Measurements from ENCODE around the gene KIF16B. TPM values are rescaled to one million over a fixed set of nuclear protein-coding genes. Genes with fewer than 3 reads are reported as not detected.

KIF16B gene
- total and polyA plus RNA-seq, 2 of the 13 experiments (the other 11 are each of a cell fraction or from before 2014, with no cell fraction given) = 6.9 to 18.0 TPM

DNA sequence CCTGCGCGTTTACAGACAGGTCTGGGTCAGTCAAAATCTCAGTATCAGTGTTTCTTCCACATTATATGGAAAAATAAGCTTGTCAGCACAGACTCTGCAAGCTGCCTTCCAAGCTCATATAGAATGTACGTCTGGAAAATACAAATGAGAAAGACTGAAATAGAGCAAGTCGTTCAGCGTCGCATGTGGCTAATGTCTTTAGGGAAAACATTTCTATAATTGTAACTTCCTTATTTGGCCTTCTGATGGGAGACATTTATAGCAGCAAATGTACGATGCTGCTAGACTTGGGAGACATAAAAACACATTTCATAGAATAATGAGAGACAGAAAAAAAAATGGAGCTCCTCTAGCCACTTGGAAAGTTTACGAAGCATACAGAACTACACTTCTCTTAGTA is 122.2 kb downstream of the KIF16B start:
- Histone ChIP-seq H3K4me3 (replicated peaks in 1 of 3; ENCODE audit: insufficient read depth in 1 of 3, low read depth in 2 of 3, low read length in 3 of 3) (no peak overlapping the region), H3K36me3 (replicated peaks in 1 of 2; ENCODE audit: control insufficient read depth in 1 of 2, insufficient read depth in 2 of 2, low read length in 2 of 2) (no peaks in the 10 kb centered on the region), H3K9ac (ENCODE audit: insufficient read depth, low read depth, low read length) (no peak overlapping the region), H2AFZ (ENCODE audit: low read length) (no peak overlapping the region), H3K9me3 (ENCODE audit: low read length) (no peaks in the 10 kb centered on the region), H3K79me2 (ENCODE audit: insufficient read depth, low read length) (no peaks in the 10 kb centered on the region), H3K4me2 (ENCODE audit: low read depth, low read length) (no peak overlapping the region), H3K27ac (ENCODE audit: extremely low read length, insufficient read depth, low read length) (no peak overlapping the region), H3K27me3 (ENCODE audit: control insufficient read depth in 1 of 2, insufficient read depth in 2 of 2, low read length in 2 of 2) (no peaks in the 10 kb centered on the region), H4K20me1 (ENCODE audit: insufficient read depth, low read length) (no peaks in the 10 kb centered on the region), H3K4me1 (ENCODE audit: insufficient read depth, low read length) (no peaks in the 10 kb centered on the region)
- no peak for ATAC-seq
- in situ Hi-C loops (cut with HindIII; ENCODE audit: extremely low pct_ligation_motif_present, low pct_unique_long_range_greater_than_20kb) (no loop called here), intact Hi-C loops (cut with micrococcal nuclease; ENCODE audit: unreplicated experiment) (no loop called here)
- ChIA-PET POLR2A (no interaction called here), CTCF (ENCODE audit: low intra/inter-chr PET ratio, low total read pairs) (no interaction called here)
- no peak for FAIRE-seq
- BruUV-seq (replicated peaks) = no TSS peak
- no peak for DNase-seq (ENCODE audit: low spot score)
- 96% methylated on average over 8 of the region's 8 CpGs for WGBS (ENCODE audit: low lambda C conversion rate)
- TF ChIP-seq, protein P1, sequence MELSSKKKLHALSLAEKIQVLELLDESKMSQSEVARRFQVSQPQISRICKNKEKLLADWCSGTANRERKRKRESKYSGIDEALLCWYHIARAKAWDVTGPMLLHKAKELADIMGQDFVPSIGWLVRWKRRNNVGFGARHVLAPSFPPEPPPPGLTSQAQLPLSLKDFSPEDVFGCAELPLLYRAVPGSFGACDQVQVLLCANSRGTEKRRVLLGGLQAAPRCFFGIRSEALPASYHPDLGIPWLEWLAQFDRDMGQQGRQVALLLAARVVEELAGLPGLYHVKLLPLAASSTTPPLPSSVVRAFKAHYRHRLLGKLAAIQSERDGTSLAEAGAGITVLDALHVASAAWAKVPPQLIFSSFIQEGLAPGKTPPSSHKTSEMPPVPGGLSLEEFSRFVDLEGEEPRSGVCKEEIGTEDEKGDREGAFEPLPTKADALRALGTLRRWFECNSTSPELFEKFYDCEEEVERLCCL (CRISPR knock-in tag; IDR thresholded peaks at IDR 0.05; ENCODE audit: borderline replicate concordance) = no peak
- TF ChIP-seq TBL1XR1 (IDR thresholded peaks at IDR 0.05; ENCODE audit: borderline replicate concordance, low read length, partially characterized antibody) = no peak
- no peak for TF ChIP-seq ZNF44 (CRISPR knock-in tag; IDR thresholded peaks at IDR 0.05)
- no peak for TF ChIP-seq ETV6 (CRISPR knock-in tag; conservative IDR thresholded peaks at IDR 0.05)
- no peak for TF ChIP-seq SP2 (CRISPR knock-in tag; IDR thresholded peaks at IDR 0.05)

DNA sequence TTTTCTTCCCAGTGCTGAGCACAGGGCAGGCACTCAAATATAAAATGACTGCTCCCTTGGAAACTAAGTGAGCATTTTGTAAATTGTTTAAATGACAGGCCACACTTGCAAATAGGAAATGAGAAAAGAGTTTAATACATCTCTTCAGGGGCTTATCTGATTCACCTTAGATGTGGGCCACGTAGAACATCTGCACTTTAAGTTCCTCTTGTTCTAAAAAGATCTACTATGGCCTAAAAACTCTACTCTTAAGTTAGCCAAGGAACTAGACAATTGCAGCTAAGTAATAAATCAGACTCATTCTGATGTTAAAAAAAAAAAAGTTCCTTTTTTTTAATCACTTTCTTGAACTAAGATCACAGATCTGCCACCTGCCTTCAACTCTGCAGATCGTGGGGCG is 126.3 kb downstream of the KIF16B start:
- H3K9me3 ChIP-seq (ENCODE audit: low read length) = no peaks in the 10 kb centered on the region
- BruUV-seq (replicated peaks) = no TSS peak
- POLR2A ChIA-PET = no interaction called here
- H3K4me1 ChIP-seq (ENCODE audit: insufficient read depth, low read length) = no peaks in the 10 kb centered on the region
- DNase-seq (ENCODE audit: low spot score) (no peak), ATAC-seq (no peak), FAIRE-seq (no peak)
- no peak overlapping the region for H3K27ac ChIP-seq (ENCODE audit: extremely low read length, insufficient read depth, low read length)
- in situ Hi-C loops (cut with HindIII; ENCODE audit: extremely low pct_ligation_motif_present, low pct_unique_long_range_greater_than_20kb) (no loop called here), intact Hi-C loops (cut with micrococcal nuclease; ENCODE audit: unreplicated experiment) (no loop called here)
- H2AFZ ChIP-seq (ENCODE audit: low read length) = no peak overlapping the region
- CTCF ChIA-PET (ENCODE audit: low intra/inter-chr PET ratio, low total read pairs) = no interaction called here
- H3K79me2 ChIP-seq (ENCODE audit: insufficient read depth, low read length) = no peaks in the 10 kb centered on the region
- TF ChIP-seq ZNF10 (CRISPR knock-in tag; IDR thresholded peaks at IDR 0.05; ENCODE audit: borderline replicate concordance, low read depth) (no peak), DNMT1 (CRISPR knock-in tag; IDR thresholded peaks at IDR 0.05) (no peak)
- 98% methylated on average over 3 of the region's 3 CpGs for WGBS (ENCODE audit: low lambda C conversion rate)
- no peak overlapping the region for H3K4me2 ChIP-seq (ENCODE audit: low read depth, low read length)
- no peaks in the 10 kb centered on the region for H4K20me1 ChIP-seq (ENCODE audit: insufficient read depth, low read length)
- H3K36me3 ChIP-seq (replicated peaks in 1 of 2; ENCODE audit: control insufficient read depth in 1 of 2, insufficient read depth in 2 of 2, low read length in 2 of 2) = no peaks in the 10 kb centered on the region
- H3K9ac ChIP-seq (ENCODE audit: insufficient read depth, low read depth, low read length) = no peak overlapping the region
- no peaks in the 10 kb centered on the region for H3K27me3 ChIP-seq (ENCODE audit: control insufficient read depth in 1 of 2, insufficient read depth in 2 of 2, low read length in 2 of 2)
- no peak overlapping the region for H3K4me3 ChIP-seq (replicated peaks in 1 of 3; ENCODE audit: insufficient read depth in 1 of 3, low read depth in 2 of 3, low read length in 3 of 3)
